GM12873 (cell line): Measurements from ENCODE around the gene PRELID3B.

ENCODE experiments used
- TF ChIP-seq, protein P1 (sequence below): IDR thresholded peaks from 2 replicates; pipeline ENCODE4 v1.5.1; 2012; ENCODE audit warnings: low read depth, mild to moderate bottlenecking, moderate library complexity, low read length, control low read depth; ENCODE audit not compliant: insufficient read depth; ENCODE audit errors: missing control alignments

The PRELID3B gene

DNA sequence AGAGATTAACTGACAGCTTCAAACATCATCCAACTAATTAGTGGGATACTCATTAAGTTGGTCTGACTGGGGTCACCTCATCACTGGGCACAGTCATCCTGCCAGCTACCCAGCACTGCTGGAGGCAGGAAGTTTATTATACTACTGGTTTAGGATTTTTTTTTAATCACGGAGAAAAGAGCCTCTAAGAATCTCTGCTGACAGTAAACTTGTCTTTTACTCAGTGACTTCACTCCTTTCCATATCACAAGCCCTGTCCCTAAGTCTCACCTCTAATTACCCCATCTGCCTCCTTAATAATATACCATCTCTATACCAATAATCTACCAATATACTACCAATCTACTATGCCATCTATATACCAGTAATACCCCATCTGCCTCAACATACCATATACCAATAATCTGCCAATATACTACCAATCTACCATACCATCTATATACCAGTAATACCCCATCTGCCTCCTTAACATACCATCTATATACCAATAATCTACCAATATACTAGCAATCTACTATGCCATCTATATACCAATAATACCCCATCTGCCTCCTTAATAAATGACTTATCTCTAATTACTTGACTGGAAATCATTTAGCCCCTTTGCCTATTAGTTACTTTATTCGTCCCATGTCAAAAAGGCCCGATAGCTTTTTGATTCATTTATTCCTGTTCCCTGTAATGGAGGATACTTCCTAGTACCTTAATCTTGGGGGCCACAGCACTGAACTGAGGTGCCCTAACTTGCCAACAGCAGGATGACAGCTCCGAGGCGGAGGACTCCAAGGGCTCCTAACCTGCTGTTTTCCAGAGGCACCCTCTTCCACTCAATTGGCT, 15.5 kb downstream of the PRELID3B start:
- TF ChIP-seq, protein P1, sequence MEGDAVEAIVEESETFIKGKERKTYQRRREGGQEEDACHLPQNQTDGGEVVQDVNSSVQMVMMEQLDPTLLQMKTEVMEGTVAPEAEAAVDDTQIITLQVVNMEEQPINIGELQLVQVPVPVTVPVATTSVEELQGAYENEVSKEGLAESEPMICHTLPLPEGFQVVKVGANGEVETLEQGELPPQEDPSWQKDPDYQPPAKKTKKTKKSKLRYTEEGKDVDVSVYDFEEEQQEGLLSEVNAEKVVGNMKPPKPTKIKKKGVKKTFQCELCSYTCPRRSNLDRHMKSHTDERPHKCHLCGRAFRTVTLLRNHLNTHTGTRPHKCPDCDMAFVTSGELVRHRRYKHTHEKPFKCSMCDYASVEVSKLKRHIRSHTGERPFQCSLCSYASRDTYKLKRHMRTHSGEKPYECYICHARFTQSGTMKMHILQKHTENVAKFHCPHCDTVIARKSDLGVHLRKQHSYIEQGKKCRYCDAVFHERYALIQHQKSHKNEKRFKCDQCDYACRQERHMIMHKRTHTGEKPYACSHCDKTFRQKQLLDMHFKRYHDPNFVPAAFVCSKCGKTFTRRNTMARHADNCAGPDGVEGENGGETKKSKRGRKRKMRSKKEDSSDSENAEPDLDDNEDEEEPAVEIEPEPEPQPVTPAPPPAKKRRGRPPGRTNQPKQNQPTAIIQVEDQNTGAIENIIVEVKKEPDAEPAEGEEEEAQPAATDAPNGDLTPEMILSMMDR = no peak

DNA sequence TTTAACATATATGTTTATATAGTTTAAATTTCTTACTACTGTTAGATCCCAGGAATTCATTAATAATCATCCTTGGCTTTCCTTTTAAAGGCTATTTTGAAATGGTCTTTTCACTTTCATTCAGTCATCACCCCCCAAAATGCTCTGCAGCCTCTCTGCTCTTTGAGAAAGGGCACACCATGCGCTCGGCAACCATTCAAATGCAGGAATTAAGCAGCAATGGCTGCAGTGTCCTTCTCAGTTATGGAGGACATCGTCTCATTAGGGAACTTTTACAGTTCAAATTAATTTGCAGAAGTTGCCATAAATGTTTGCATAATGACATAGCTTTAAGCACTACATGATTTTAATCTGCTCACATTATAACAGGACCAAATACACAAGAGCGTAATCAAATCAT, 17.1 kb downstream of the PRELID3B start:
- TF ChIP-seq, protein P1 = no peak

DNA sequence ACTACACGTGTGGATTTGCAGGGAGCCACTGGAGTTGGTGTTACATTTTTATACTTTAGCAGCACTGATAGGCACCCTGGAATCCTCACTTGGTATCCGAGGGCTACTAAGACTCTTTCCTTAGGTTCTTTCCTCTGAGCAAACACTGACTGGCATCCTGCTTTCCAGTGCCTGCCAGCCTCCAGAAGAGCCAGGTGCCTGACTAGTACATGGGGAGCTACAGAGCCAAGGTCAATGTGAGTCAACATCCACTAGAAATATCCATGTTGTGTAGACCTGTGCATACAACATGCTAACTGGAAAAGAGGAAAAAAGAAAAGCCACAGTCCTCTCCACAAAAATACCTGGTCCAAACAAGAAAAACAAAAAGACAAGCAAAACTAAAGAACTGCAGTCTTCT, 17.5 kb downstream of the PRELID3B start:
- TF ChIP-seq, protein P1 = no peak

DNA sequence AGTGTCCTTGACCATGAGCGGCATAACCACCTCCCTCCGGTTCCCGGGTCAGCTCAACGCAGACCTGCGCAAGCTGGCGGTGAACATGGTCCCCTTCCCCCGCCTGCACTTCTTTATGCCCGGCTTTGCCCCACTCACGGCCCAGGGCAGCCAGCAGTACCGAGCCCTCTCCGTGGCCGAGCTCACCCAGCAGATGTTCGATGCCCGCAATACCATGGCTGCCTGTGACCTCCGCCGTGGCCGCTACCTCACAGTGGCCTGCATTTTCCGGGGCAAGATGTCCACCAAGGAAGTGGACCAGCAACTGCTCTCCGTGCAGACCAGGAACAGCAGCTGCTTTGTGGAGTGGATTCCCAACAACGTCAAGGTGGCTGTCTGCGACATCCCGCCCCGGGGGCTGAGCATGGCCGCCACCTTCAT, 18.5 kb downstream of the PRELID3B start:
- TF ChIP-seq, protein P1 = no peak

DNA sequence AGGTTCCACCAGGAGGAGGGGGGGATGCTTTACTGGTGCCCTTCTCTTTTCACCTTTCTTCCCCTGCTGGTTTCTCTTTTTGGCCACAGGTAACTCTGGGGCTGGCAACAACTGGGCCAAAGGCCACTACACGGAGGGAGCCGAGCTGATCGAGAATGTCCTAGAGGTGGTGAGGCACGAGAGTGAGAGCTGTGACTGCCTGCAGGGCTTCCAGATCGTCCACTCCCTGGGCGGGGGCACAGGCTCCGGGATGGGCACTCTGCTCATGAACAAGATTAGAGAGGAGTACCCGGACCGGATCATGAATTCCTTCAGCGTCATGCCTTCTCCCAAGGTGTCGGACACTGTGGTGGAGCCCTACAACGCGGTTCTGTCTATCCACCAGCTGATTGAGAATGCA, 19.0 kb downstream of the PRELID3B start:
- TF ChIP-seq, protein P1 = no peak

DNA sequence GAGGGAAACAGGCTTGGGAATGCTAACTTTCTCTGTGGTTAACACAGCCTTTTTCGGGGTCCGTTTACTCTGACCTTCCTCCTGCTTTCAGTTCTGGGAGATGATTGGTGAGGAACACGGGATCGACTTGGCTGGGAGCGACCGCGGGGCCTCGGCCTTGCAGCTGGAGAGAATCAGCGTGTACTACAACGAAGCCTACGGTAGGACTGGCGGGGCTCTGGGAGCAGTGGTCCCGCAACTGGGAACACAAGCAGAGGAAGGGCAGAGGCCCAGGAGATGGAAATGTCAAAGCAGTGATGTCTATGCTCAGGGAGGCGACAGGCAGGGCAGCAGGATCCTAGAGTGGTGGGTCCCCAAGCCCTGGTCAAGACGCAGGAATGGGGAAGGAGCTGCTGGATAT, 19.8 kb downstream of the PRELID3B start:
- TF ChIP-seq, protein P1 = no peak

DNA sequence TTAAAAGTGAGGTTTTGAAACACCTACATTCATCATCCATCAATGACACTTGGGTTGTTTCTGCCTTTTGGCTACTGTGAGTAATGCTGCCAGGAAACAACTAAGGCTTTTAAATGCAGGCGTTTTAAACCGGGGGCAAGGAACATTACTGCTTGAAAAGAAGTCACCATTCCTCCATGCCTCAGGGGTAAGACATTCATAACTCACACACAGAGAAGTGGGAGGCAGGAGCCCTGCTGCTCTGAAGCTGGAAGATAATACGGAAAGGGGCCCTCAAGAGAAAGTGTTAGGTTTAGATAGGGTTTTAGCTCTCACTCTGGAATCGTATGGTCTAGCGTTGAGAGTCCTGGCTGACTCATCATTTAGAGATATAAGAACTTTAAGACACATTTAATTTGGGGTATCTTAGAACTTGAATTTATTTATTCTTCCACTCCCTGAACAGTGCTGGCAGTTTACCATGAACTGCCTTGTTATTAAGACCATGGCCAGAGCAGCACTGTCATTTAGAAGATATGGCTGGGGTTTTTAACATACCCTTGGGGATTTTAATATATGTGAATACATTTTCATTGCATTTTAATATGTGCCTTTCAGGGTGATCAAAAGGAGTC, 21.5 kb downstream of the PRELID3B start:
- TF ChIP-seq, protein P1 = no peak
